Measurements from ENCODE around the gene RRBP1. TPM values are rescaled to one million over a fixed set of nuclear protein-coding genes. Genes with fewer than 3 reads are reported as not detected.

RRBP1 gene
- total RNA-seq, 1 donor from 2014 or later = 65.0 TPM

GRCh38 chr20:17630151-17630805, 51.8 kb downstream of the RRBP1 start:
- DNase-seq (ENCODE audit: low read depth) (no peak), FAIRE-seq (no peak)
- Histone ChIP-seq H3K27me3 (ENCODE audit: control insufficient read depth, insufficient read depth, low read length) (no peaks in the 10 kb centered on the region), H3K36me3 (ENCODE audit: control insufficient read depth, insufficient read depth, low read length) (peaks cover 59% of the 10 kb centered on the region), H3K4me3 (ENCODE audit: low read depth, low read length) (no peak overlapping the region)
- no peak for TF ChIP-seq CTCF (IDR thresholded peaks at IDR 0.05; ENCODE audit: insufficient read depth, low read length, severe bottlenecking)

- no peaks in the 10 kb centered on the region for H3K27me3 ChIP-seq (ENCODE audit: control insufficient read depth, insufficient read depth, low read length)
- no peak overlapping the region for H3K4me3 ChIP-seq (ENCODE audit: low read depth, low read length)
- FAIRE-seq (no peak), DNase-seq (ENCODE audit: low read depth) (no peak)
- TF ChIP-seq CTCF (IDR thresholded peaks at IDR 0.05; ENCODE audit: insufficient read depth, low read length, severe bottlenecking) = no peak
- H3K36me3 ChIP-seq (ENCODE audit: control insufficient read depth, insufficient read depth, low read length) = peaks cover 60% of the 10 kb centered on the region
These were observed 52.4 kb downstream of the RRBP1 start for GRCh38 chr20:17629678-17630089.

- DNase-seq (ENCODE audit: low read depth) = no peak
- peaks cover 64% of the 10 kb centered on the region for H3K36me3 ChIP-seq (ENCODE audit: control insufficient read depth, insufficient read depth, low read length)
- H3K4me3 ChIP-seq (ENCODE audit: low read depth, low read length) = no peak overlapping the region
- H3K27me3 ChIP-seq (ENCODE audit: control insufficient read depth, insufficient read depth, low read length) = no peaks in the 10 kb centered on the region
- no peak for FAIRE-seq
- TF ChIP-seq CTCF (IDR thresholded peaks at IDR 0.05; ENCODE audit: insufficient read depth, low read length, severe bottlenecking) = no peak
These were observed 53.0 kb downstream of the RRBP1 start for GRCh38 chr20:17629025-17629424.

GRCh38 chr20:17628101-17628841, 53.8 kb downstream of the RRBP1 start:
- TF ChIP-seq CTCF (IDR thresholded peaks at IDR 0.05; ENCODE audit: insufficient read depth, low read length, severe bottlenecking) = no peak
- no peak overlapping the region for H3K4me3 ChIP-seq (ENCODE audit: low read depth, low read length)
- FAIRE-seq (no peak), DNase-seq (ENCODE audit: low read depth) (no peak)
- H3K36me3 ChIP-seq (ENCODE audit: control insufficient read depth, insufficient read depth, low read length) = peaks cover 60% of the 10 kb centered on the region
- no peaks in the 10 kb centered on the region for H3K27me3 ChIP-seq (ENCODE audit: control insufficient read depth, insufficient read depth, low read length)

- peaks cover 59% of the 10 kb centered on the region for H3K36me3 ChIP-seq (ENCODE audit: control insufficient read depth, insufficient read depth, low read length)
- H3K27me3 ChIP-seq (ENCODE audit: control insufficient read depth, insufficient read depth, low read length) = no peaks in the 10 kb centered on the region
- no peak for DNase-seq (ENCODE audit: low read depth)
- H3K4me3 ChIP-seq (ENCODE audit: low read depth, low read length) = no peak overlapping the region
- TF ChIP-seq CTCF (IDR thresholded peaks at IDR 0.05; ENCODE audit: insufficient read depth, low read length, severe bottlenecking) = no peak
- no peak for FAIRE-seq
These were observed 54.7 kb downstream of the RRBP1 start for GRCh38 chr20:17627101-17627955.
